H1 (cell line): ENCODE results near the gene POU3F2. TPM values are rescaled to one million over a fixed set of nuclear protein-coding genes. Genes with fewer than 3 reads are reported as not detected.

ENCODE experiments used
- CTCF ChIA-PET: fragments of 300-600 bp; sonication (Branson Sonifier 250); formaldehyde crosslinking; loops from one replicate; lab custom pipeline; 2021; ENCODE audit not compliant: partially characterized antibody; lab: Charles Lee
- POLR2A ChIA-PET: fragments of 300-600 bp; sonication (Branson Sonifier 250); formaldehyde crosslinking; loops from one replicate; lab custom pipeline; 2021; ENCODE audit warnings: inconsistent platforms; ENCODE audit not compliant: partially characterized antibody; lab: Charles Lee
- DNase-seq, 2 experiments: peaks; one replicate each; pipeline versions ENCODE4 v3.0.0 to v3.0.0-alpha.2; 2010 to 2022; ENCODE audit warnings: low spot score in 2 of 2, low read depth in 1 of 2, mixed read lengths in 1 of 2
- FAIRE-seq: peaks from 2 replicates; lab custom pipeline; 2011; peaks lifted over from hg19 to GRCh38; lab: Jason Lieb, UNC
- H2AFZ ChIP-seq: 2 replicates; pipeline ENCODE4 v1.8.1; 2012; ENCODE audit warnings: low read length, inconsistent platforms
- H2AK5ac ChIP-seq: 2 replicates; pipeline ENCODE4 v1.6.1; 2013; ENCODE audit warnings: low read depth, low read length
- H2BK120ac ChIP-seq: replicated peaks from 2 replicates; pipeline ENCODE3; 2013; ENCODE audit warnings: low read depth, low read length, inconsistent platforms
- H2BK12ac ChIP-seq: 2 replicates; pipeline ENCODE4 v1.6.1; 2013; ENCODE audit warnings: low read depth, low read length
- H2BK15ac ChIP-seq: 2 replicates; pipeline ENCODE4 v1.6.1; 2013; ENCODE audit warnings: low read length
- H2BK20ac ChIP-seq: 2 replicates; pipeline ENCODE4 v1.6.1; 2013; ENCODE audit warnings: low read length
- H2BK5ac ChIP-seq: 2 replicates; pipeline ENCODE4 v1.6.1; 2013; ENCODE audit warnings: low read depth, low read length
- H3K14ac ChIP-seq: 2 replicates; pipeline ENCODE4 v1.6.1; 2013; ENCODE audit warnings: inconsistent platforms; ENCODE audit not compliant: insufficient read length
- H3K18ac ChIP-seq: 2 replicates; pipeline ENCODE4 v1.6.1; 2013; ENCODE audit warnings: low read length; ENCODE audit errors: extremely low read depth
- H3K23ac ChIP-seq: 2 replicates; pipeline ENCODE4 v1.6.1; 2013; ENCODE audit warnings: inconsistent platforms; ENCODE audit not compliant: insufficient read length
- H3K23me2 ChIP-seq: 2 replicates; pipeline ENCODE4 v1.6.1; 2013; ENCODE audit warnings: low read depth, low read length
- H3K27ac ChIP-seq: 2 replicates; pipeline ENCODE4 v1.6.1; 2011; ENCODE audit warnings: low read depth, low read length, inconsistent platforms
- H3K27me3 ChIP-seq, 4 experiments: replicated peaks in 1 of 4; 1 replicate in 1 of 4; 2 replicates in 3 of 4; pipeline versions ENCODE4 v1.6.1 to v1.8.1; 2011 to 2013; ENCODE audit warnings: low read length in 3 of 4, mild to moderate bottlenecking in 3 of 4, inconsistent platforms in 2 of 4, mixed read lengths in 2 of 4, moderate library complexity in 1 of 4; ENCODE audit not compliant: control insufficient read depth in 3 of 4, insufficient read depth in 3 of 4; ENCODE audit errors: extremely low read depth in 1 of 4
- H3K36me3 ChIP-seq, 4 experiments: 2 replicates each; pipeline versions ENCODE4 v1.6.1 to v1.8.1; 2011 to 2013; ENCODE audit warnings: mild to moderate bottlenecking in 4 of 4, low read length in 3 of 4, moderate library complexity in 2 of 4, control low read depth in 1 of 4, inconsistent platforms in 1 of 4; ENCODE audit not compliant: insufficient read depth in 4 of 4, control insufficient read depth in 2 of 4
- H3K4ac ChIP-seq: replicated peaks from 2 replicates; pipeline ENCODE3; 2013; ENCODE audit warnings: low read length, low read depth, mixed read lengths, inconsistent platforms; ENCODE audit not compliant: insufficient read length
- H3K4me1 ChIP-seq, 4 experiments: replicated peaks in 1 of 4; 1 replicate in 1 of 4; 2 replicates in 3 of 4; pipeline versions ENCODE4 v1.6.1 to v1.8.1; 2011 to 2013; ENCODE audit warnings: low read length in 3 of 4, inconsistent platforms in 2 of 4, mixed read lengths in 1 of 4; ENCODE audit not compliant: insufficient read depth in 4 of 4, control insufficient read depth in 3 of 4
- H3K4me2 ChIP-seq, 2 experiments: 2 replicates each; pipeline versions ENCODE4 v1.6.1 to v1.8.1; 2011 to 2013; ENCODE audit warnings: low read depth in 2 of 2, low read length in 2 of 2, control low read depth in 1 of 2, inconsistent platforms in 1 of 2, mild to moderate bottlenecking in 1 of 2; ENCODE audit not compliant: insufficient read depth in 1 of 2
- H3K4me3 ChIP-seq, 4 experiments: fragments of 200-600, 300-600 bp in 1 of 4; sonication (generic), shearing (Covaris generic), sonication (Bioruptor Twin) in 1 of 4; 2 replicates each; pipeline versions ENCODE4 v1.5.1 to v1.8.1; 2011 to 2016; ENCODE audit warnings: low read length in 4 of 4, low read depth in 3 of 4, control low read depth in 2 of 4, inconsistent platforms in 2 of 4, mild to moderate bottlenecking in 2 of 4, mixed read lengths in 1 of 4, moderate library complexity in 1 of 4; ENCODE audit not compliant: insufficient read depth in 2 of 4; ENCODE audit errors: extremely low read depth in 1 of 4
- H3K56ac ChIP-seq: replicated peaks from 2 replicates; pipeline ENCODE3; 2013; ENCODE audit warnings: low read depth, mild to moderate bottlenecking, mixed read lengths, low read length, inconsistent platforms; ENCODE audit not compliant: insufficient read length
- H3K79me1 ChIP-seq: 2 replicates; pipeline ENCODE4 v1.6.1; 2013; ENCODE audit warnings: low read depth, low read length, control low read depth
- H3K79me2 ChIP-seq, 2 experiments: 2 replicates each; pipeline versions ENCODE4 v1.6.1 to v1.8.1; 2012 to 2013; ENCODE audit warnings: low read length in 2 of 2, mild to moderate bottlenecking in 2 of 2, inconsistent platforms in 1 of 2; ENCODE audit not compliant: insufficient read depth in 2 of 2, control insufficient read depth in 1 of 2
- H3K9ac ChIP-seq, 4 experiments: replicated peaks in 1 of 4; 1 replicate in 1 of 4; 2 replicates in 3 of 4; pipeline versions ENCODE4 v1.6.1 to v1.8.1; 2011 to 2013; ENCODE audit warnings: low read depth in 3 of 4, low read length in 3 of 4, control low read depth in 2 of 4, mild to moderate bottlenecking in 2 of 4, moderate library complexity in 2 of 4, inconsistent platforms in 1 of 4; ENCODE audit errors: extremely low read depth in 1 of 4
- H3K9me3 ChIP-seq, 2 experiments: 2 replicates each; pipeline versions ENCODE4 v1.6.1 to v1.8.1; 2012 to 2013; ENCODE audit warnings: mild to moderate bottlenecking in 2 of 2, moderate library complexity in 2 of 2, control low read depth in 1 of 2, inconsistent platforms in 1 of 2, low read depth in 1 of 2, low read length in 1 of 2, mixed read lengths in 1 of 2; ENCODE audit not compliant: insufficient read depth in 2 of 2
- H4K20me1 ChIP-seq, 2 experiments: replicated peaks in 1 of 2; 2 replicates each; pipeline versions ENCODE3 to v1.8.1; 2011 to 2013; ENCODE audit warnings: inconsistent platforms in 2 of 2, low read length in 2 of 2, mild to moderate bottlenecking in 1 of 2; ENCODE audit not compliant: insufficient read depth in 2 of 2, control insufficient read depth in 1 of 2
- H4K5ac ChIP-seq: 2 replicates; pipeline ENCODE4 v1.6.1; 2013; ENCODE audit warnings: low read length, low read depth, mixed read lengths, inconsistent platforms; ENCODE audit not compliant: insufficient read length
- H4K8ac ChIP-seq: 2 replicates; pipeline ENCODE4 v1.8.0; 2013; ENCODE audit warnings: mild to moderate bottlenecking, moderate library complexity, low read length, inconsistent platforms; ENCODE audit not compliant: insufficient read depth; ENCODE audit errors: extremely low read depth
- H4K91ac ChIP-seq: replicated peaks from 2 replicates; pipeline ENCODE3; 2013; ENCODE audit warnings: low read length, mixed read lengths, inconsistent platforms; ENCODE audit not compliant: insufficient read length
- CEBPB ChIP-seq: IDR thresholded peaks from 2 replicates; pipeline ENCODE4 v1.6.1; 2012; ENCODE audit warnings: low read depth, low read length
- CHD2 ChIP-seq: IDR thresholded peaks from 2 replicates; pipeline ENCODE4 v1.6.1; 2012; ENCODE audit warnings: low read length, improper control_type of control experiment
- SIN3A ChIP-seq, 2 experiments: IDR thresholded peaks in 1 of 2; conservative IDR thresholded peaks in 1 of 2; 2 replicates each; pipeline ENCODE4 v1.6.1; 2011 to 2012; ENCODE audit warnings: low read length in 2 of 2, improper control_type of control experiment in 1 of 2, low read depth in 1 of 2, mild to moderate bottlenecking in 1 of 2
- TAF1 ChIP-seq: IDR thresholded peaks from 2 replicates; pipeline ENCODE4 v1.6.1; 2011; ENCODE audit warnings: mild to moderate bottlenecking, low read depth, low read length
- WGBS, 2 experiments: shearing (Covaris generic) in 1 of 2; methylation state at CpG; one replicate each; pipeline versions ENCODE4 v1.1.6 to v1.1.7; 2013 to 2015; ENCODE audit warnings: low lambda C conversion rate in 2 of 2, mixed read lengths in 2 of 2, inconsistent platforms in 1 of 2, low coverage in 1 of 2, missing lambda C conversion rate in 1 of 2; ENCODE audit not compliant: insufficient replicate concordance in 2 of 2, insufficient coverage in 1 of 2, insufficient read length in 1 of 2; ENCODE audit errors: extremely low coverage in 1 of 2, missing lambda C conversion rate in 1 of 2; 5-methylcytosine and 5-hydroxymethylcytosine counted together
- polyA plus RNA-seq, 7 experiments: library from polyadenylated mRNA; depleted of rRNA in 3 of 7; stranded (reverse) in 5 of 7; unstranded in 2 of 7; fragments of >200 nt in 5 of 7; fragments of 200-250 nt in 2 of 7; gene quantifications; 1 replicate in 5 of 7; 2 replicates in 1 of 7; 4 replicates in 1 of 7; pipeline versions ENCODE4 v1.2.1 to v1.2.3, GENCODE V29; 2011 to 2013; ENCODE audit warnings: missing spikeins in 2 of 7, mixed read lengths in 2 of 7
- total RNA-seq: library from RNA; stranded (reverse); fragmentation: NEBNext Ultra II Directional; extraction: Animal tissue kit (Norgen Biotek cat#: 25700); gene quantifications from 2 replicates; pipeline ENCODE4 v1.2.1, GENCODE V29; 2021

The POU3F2 gene
- total and polyA plus RNA-seq, 2 of the 8 experiments (the other 6 are each of a cell fraction or from before 2014, with no cell fraction given): 0.09 to 0.35 TPM

- no peak overlapping the region for H3K14ac ChIP-seq
- no peak overlapping the region for H2BK120ac ChIP-seq
- H3K4me3 ChIP-seq: no peak overlapping the region
- H3K4me1 ChIP-seq: no peaks in the 10 kb centered on the region
- H3K56ac ChIP-seq: no peak overlapping the region
- CTCF ChIA-PET: no interaction called here
- FAIRE-seq: no peak
- DNase-seq: no peak
- no peaks in the 10 kb centered on the region for H3K36me3 ChIP-seq
- H3K18ac ChIP-seq: no peak overlapping the region
- no peak overlapping the region for H4K5ac ChIP-seq
- H3K4ac ChIP-seq: no peak overlapping the region
- no peak overlapping the region for H3K27ac ChIP-seq
- no peak overlapping the region for H4K91ac ChIP-seq
- H2BK20ac ChIP-seq: no peak overlapping the region
- no peaks in the 10 kb centered on the region for H4K20me1 ChIP-seq
- TF ChIP-seq SIN3A (conservative IDR thresholded peaks at IDR 0.05 in 1 of 2, IDR thresholded peaks at IDR 0.05 in 1 of 2; ENCODE audit: low read depth in 1 of 2, low read length in 2 of 2): no peak
- TF ChIP-seq TAF1: no peak
- no peak for TF ChIP-seq CHD2
- TF ChIP-seq CEBPB: no peak
- no peak overlapping the region for H2AK5ac ChIP-seq
- H3K9ac ChIP-seq: no peak overlapping the region
- POLR2A ChIA-PET: no interaction called here
- no peaks in the 10 kb centered on the region for H3K27me3 ChIP-seq
- no peaks in the 10 kb centered on the region for H3K79me1 ChIP-seq
- no peak overlapping the region for H2BK5ac ChIP-seq
- no peaks in the 10 kb centered on the region for H3K9me3 ChIP-seq
- WGBS, 2 experiments: 98% methylated on average over 3 of the region's 3 CpGs; no CpG with 5 or more reads in 1 of the 2 experiments
- H3K23ac ChIP-seq: no peak overlapping the region
- H4K8ac ChIP-seq: no peak overlapping the region
- H3K79me2 ChIP-seq: no peaks in the 10 kb centered on the region
- no peak overlapping the region for H2AFZ ChIP-seq
- H2BK12ac ChIP-seq: no peak overlapping the region
- H2BK15ac ChIP-seq: no peak overlapping the region
- H3K4me2 ChIP-seq: no peak overlapping the region
- H3K23me2 ChIP-seq: no peaks in the 10 kb centered on the region
Measured at GRCh38 chr6:98887650-98888049, 53.3 kb downstream of the POU3F2 start.

Other genes with a start within 250 kb of the POU3F2 start
- 12.3 and 13.8 TPM in 2 replicates for gene FBXL4, start 113.4 kb downstream of the POU3F2 start, total RNA-seq
- 4.7 and 6.9 TPM in 2 replicates for gene FBXL4, start 113.4 kb downstream of the POU3F2 start, polyA plus RNA-seq (2011; rRNA removed)